ENCODE data around the gene KDM2A.

GRCh38 chr11:67113231-67113721 is 5.8 kb upstream of the KDM2A start:
- TF ChIP-seq POLR2A (IDR thresholded peaks at IDR 0.05; ENCODE audit: low read depth, low read length) (no peak), TAF1 (IDR thresholded peaks at IDR 0.05; ENCODE audit: borderline replicate concordance, low read depth, low read length) (no peak)
